ENCODE measurements around the gene ZNF785.

DNA sequence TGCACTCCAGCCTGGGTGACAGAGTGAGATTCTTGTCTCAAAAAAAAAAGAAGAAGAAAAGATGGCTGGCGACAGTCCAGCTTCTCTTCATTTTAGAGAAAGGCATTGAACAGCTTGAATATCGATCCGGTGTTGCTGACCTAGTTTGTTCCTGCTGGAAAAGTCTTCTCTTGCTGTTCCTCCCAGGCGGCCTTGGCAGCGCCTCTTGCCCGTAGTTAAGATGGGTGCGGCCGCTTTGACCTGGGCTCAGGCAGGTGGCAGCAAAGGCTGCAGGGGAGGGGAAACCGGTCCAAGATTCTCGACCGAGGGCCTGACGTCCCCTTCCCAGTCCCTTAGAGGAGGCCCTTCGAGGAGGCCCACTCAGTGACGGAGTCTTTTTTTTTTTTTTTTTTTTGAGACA, 23.5 kb downstream of the ZNF785 start:
- no peak for TF ChIP-seq LEF1 (IDR thresholded peaks at IDR 0.05; ENCODE audit: borderline replicate concordance)
- TF ChIP-seq HDGF (IDR thresholded peaks at IDR 0.05; ENCODE audit: borderline replicate concordance), result no peak
- TF ChIP-seq ELF4 (IDR thresholded peaks at IDR 0.05), result no peak
- no peak for TF ChIP-seq FOXA1 (IDR thresholded peaks at IDR 0.05)
- TF ChIP-seq, protein P1, sequence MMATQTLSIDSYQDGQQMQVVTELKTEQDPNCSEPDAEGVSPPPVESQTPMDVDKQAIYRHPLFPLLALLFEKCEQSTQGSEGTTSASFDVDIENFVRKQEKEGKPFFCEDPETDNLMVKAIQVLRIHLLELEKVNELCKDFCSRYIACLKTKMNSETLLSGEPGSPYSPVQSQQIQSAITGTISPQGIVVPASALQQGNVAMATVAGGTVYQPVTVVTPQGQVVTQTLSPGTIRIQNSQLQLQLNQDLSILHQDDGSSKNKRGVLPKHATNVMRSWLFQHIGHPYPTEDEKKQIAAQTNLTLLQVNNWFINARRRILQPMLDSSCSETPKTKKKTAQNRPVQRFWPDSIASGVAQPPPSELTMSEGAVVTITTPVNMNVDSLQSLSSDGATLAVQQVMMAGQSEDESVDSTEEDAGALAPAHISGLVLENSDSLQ (IDR thresholded peaks at IDR 0.05), result no peak
- TF ChIP-seq TARDBP (IDR thresholded peaks at IDR 0.05), result no peak
- TF ChIP-seq FOXM1 (IDR thresholded peaks at IDR 0.05; ENCODE audit: borderline replicate concordance), result no peak
- TF ChIP-seq FOXK2 (IDR thresholded peaks at IDR 0.05), result no peak
- no peak for TF ChIP-seq SP1 (IDR thresholded peaks at IDR 0.05)
- TF ChIP-seq CTBP1 (IDR thresholded peaks at IDR 0.05; ENCODE audit: borderline replicate concordance), result no peak
- TF ChIP-seq BHLHE40 (IDR thresholded peaks at IDR 0.05; ENCODE audit: borderline replicate concordance), result no peak
- no peak for TF ChIP-seq ZNF384 (IDR thresholded peaks at IDR 0.05)
- TF ChIP-seq NFRKB (IDR thresholded peaks at IDR 0.05), result no peak

Measured in HEK293T (cell line).